Immature natural killer cell (primary cell): ENCODE data around the gene TNFRSF1A. TPM values are rescaled to one million over a fixed set of nuclear protein-coding genes. Genes with fewer than 3 reads are reported as not detected.
"Not testable (repeated sequence)": the region's sequence is repeated elsewhere in the genome, so short reads cannot be mapped to it uniquely, and the experiment has no call there.

Experiments used
- DNase-seq, 3 donors: peaks; one replicate each; pipeline ENCODE4 v3.0.0; 2022; ENCODE audit warnings: mixed read lengths in 1 of 3
- H3K27ac Mint-ChIP-seq, 6 donors: one replicate each; pipeline ENCODE4 v1.8.0; 2020; ENCODE audit warnings: mixed read lengths in 6 of 6, mild to moderate bottlenecking in 5 of 6, inconsistent platforms in 4 of 6, moderate library complexity in 3 of 6
- H3K27me3 Mint-ChIP-seq, 3 donors: one replicate each; pipeline ENCODE4 v1.8.0; 2020 to 2021; ENCODE audit warnings: low read depth in 3 of 3, mild to moderate bottlenecking in 3 of 3, mixed read lengths in 3 of 3, moderate library complexity in 3 of 3, inconsistent platforms in 1 of 3
- H3K36me3 Mint-ChIP-seq, 3 donors: one replicate each; pipeline ENCODE4 v1.8.0; 2020; ENCODE audit warnings: mixed read lengths in 3 of 3, inconsistent platforms in 2 of 3, mild to moderate bottlenecking in 2 of 3
- H3K4me1 Mint-ChIP-seq, 2 donors: one replicate each; pipeline ENCODE4 v1.8.0; 2020; ENCODE audit warnings: inconsistent platforms in 2 of 2, mild to moderate bottlenecking in 2 of 2, mixed read lengths in 2 of 2, moderate library complexity in 1 of 2
- H3K4me3 Mint-ChIP-seq, 5 donors: one replicate each; pipeline ENCODE4 v1.8.0; 2020; ENCODE audit warnings: mild to moderate bottlenecking in 5 of 5, mixed read lengths in 5 of 5, inconsistent platforms in 3 of 5, moderate library complexity in 3 of 5
- H3K9me3 Mint-ChIP-seq, 6 donors: one replicate each; pipeline ENCODE4 v1.8.0; 2020; ENCODE audit warnings: mild to moderate bottlenecking in 6 of 6, mixed read lengths in 6 of 6, inconsistent platforms in 4 of 6, moderate library complexity in 3 of 6
- polyA plus RNA-seq, 3 donors: library from polyadenylated mRNA; unstranded; fragments of 300-500 nt; fragmentation: Illumina TruSeq; gene quantifications; one replicate each; pipeline ENCODE4 v1.2.3, GENCODE V29; 2021

The TNFRSF1A gene
- polyA plus RNA-seq, 3 donors from 2014 or later: 37.7 to 89.0 (median 67.0) TPM

DNA sequence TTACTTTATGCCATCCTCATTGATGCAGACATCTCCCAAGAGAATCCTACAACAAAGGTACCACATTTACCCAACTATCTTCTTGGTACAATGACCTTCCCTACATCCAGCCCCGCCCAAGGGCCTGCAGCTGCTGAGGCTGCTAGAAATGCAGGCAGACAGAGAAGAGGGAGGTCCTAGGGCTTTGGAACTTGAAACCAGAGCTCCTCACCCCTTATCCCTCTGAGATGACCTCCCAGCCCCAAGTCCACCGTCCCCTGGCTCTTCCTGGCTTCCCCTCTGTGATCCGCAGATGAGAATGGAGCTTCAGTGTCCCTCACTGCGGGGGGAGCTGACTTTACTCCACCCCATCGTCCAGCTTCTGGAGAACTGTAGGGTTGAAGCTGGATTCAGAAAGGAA, 1.6 kb upstream of the TNFRSF1A start:
- Mint-ChIP-seq H3K4me3 (peak overlapping the region in 2 of 5 donors; percentile 31 to 40), H3K4me1 (peaks cover 47 to 51% of the 10 kb centered on the region in 2 donors), H3K27ac (peak overlapping the region in 1 of 6 donors; percentile 64), H3K36me3 (no peaks in the 10 kb centered on the region), H3K27me3 (peaks cover 0 to 7% (median 3%) of the 10 kb centered on the region in 3 donors), H3K9me3 (no peaks in the 10 kb centered on the region)
- DNase-seq: no peak

DNA sequence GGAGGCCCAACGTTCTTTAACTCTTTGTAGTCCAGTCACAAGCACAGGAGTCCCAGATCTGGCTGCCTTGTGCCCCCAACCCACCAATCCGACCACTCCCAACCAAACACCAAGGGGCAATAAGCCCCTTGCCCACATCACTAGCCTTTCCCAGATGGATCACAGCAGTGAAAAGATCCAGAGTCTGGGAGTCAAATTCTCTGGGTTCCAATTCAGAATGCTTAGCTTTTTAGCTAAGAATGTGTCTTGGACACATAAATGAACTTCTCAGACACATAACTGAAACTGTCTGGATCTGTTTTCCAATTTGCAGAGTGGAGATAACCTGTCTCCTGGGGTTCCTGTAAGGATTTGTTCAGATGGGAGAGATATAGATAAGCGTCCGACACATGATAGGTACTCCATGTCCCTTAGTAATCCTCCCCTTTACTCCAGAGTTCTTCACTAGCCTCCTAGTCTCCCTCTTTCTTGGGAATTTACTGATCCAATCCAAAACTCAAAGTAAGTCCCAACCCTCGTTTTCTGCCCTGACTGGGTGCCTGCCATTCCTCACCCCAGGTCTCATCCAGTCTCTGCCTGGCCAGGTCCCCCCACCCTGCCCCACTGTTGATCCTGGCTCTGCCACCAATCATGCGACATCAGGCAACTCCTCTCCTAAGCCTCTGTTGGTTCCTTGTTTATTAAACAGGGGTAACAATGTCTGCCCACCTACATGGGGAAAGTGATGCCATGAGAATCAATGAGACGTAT, 439 bp upstream of the TNFRSF1A start:
- Mint-ChIP-seq H3K36me3 (no peaks in the 10 kb centered on the region), H3K27ac (no peak overlapping the region), H3K4me3 (no peak overlapping the region), H3K9me3 (no peaks in the 10 kb centered on the region), H3K27me3 (peaks cover 3 to 8% (median 3%) of the 10 kb centered on the region in 3 donors), H3K4me1 (peaks cover 43 to 47% of the 10 kb centered on the region in 2 donors)
- DNase-seq: no peak

DNA sequence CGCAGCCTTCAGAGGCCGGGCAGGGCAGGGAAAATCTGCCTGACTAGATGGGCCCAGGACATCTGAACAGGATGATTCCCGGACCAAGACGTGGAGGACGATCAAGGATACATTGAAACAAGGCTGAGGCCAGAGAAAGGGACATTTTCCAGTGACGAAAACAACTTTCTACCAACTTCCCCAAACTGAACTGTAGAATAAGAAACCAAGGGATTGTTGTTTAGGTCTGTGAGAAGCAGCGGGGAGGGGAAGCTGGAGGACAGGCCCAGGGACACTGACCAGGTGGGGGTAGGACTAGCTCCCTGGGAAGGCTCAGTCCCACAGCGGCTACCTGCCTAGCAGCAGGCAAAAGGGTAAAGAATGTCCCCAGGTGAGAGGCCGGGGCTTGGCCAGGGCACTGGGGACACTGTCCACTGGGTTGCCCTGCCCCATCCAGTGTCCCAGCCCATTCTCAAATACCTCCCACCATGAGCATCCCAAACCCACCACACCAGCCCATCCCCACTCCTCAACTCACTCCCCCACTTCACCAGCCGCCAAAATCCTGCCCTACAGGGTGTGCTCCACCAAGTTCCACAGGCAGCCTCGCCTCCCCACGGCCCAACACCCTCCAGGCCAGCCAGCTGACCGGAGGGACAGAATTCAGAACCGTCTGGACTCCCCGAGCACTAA, 995 bp downstream of the TNFRSF1A start:
- peaks cover 32 to 33% of the 10 kb centered on the region in 2 donors for H3K4me1 Mint-ChIP-seq
- no peak for DNase-seq
- no peaks in the 10 kb centered on the region for H3K36me3 Mint-ChIP-seq
- H3K4me3 Mint-ChIP-seq: no peak overlapping the region
- no peaks in the 10 kb centered on the region for H3K9me3 Mint-ChIP-seq
- H3K27ac Mint-ChIP-seq: no peak overlapping the region
- H3K27me3 Mint-ChIP-seq: peaks cover 5 to 17% (median 6%) of the 10 kb centered on the region in 3 donors

DNA sequence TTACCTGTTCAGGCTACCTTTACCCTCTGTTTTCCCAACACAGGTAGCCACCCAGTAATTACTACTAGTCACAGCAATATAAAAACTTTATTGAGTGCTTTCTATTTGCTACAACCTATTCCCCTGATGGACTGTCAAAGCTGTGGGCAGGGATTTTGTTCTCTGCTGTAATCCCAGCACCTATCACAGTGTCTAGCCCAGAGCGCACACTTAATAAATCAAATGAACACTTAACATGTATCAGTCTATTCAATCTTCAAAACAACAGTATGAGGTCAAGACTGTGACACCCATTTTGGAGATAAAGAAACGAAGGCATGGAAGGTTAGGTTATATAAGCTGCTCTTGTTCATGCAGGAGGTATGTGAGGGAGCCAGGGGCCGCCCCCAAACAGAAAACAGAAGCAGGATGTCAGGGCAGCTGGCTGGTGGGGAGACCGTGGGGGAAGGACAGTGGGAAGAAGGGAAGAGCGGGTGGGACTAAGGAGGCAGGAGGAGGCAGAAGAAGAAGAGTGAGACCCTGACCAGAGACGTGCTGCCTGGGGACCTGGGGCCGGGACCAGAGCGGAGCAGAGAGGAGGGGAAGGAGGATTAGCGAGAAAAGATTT, 1.7 kb downstream of the TNFRSF1A start:
- Mint-ChIP-seq H3K9me3 (no peaks in the 10 kb centered on the region), H3K27me3 (peaks cover 8 to 21% (median 9%) of the 10 kb centered on the region in 3 donors), H3K36me3 (peaks cover 0 to 5% (median 0%) of the 10 kb centered on the region in 3 donors), H3K4me3 (no peak overlapping the region), H3K27ac (no peak overlapping the region), H3K4me1 (peaks cover 25 to 32% of the 10 kb centered on the region in 2 donors)
- DNase-seq: peak in 1 of 3 donors; percentile 37

DNA sequence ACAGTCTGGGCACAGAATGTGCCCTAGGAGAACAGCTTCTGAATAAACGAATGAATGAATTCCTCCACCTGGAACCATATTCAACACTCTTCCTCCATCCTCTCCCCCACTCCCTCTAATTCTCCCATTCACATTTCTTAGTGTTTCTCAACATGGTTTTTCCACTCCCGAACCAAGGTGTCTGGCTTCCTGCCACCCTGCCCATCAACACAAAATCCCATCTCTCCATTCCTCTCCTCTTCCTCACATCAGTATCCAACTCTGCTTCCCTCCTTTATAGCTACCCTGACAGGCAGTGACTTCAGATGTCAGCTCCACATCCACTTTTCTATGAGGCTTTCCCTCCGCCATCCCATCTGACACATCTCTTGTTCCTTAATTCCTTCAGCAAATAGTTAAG, 2.9 kb downstream of the TNFRSF1A start:
- H3K4me1 Mint-ChIP-seq: peaks cover 22 to 43% of the 10 kb centered on the region in 2 donors

DNA sequence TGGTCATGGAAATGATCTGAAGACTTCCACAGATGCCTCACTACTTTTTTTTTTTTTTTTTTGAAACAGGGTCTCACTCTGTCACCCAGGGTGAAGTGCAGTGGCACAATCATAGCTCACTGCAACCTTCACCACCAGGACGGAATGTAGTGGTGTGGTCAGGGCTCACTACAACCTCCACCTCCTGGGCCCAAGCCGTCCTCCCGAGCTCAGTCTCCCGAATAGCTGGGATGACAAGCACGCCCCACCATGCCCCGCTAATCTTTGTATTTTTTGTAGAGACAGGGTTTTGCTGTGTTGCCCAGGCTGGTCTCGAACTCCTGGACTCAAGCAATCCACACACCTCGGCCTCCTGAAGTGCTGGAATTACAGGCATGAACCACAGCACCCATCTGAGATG, 3.3 kb downstream of the TNFRSF1A start:
- peaks cover 20 to 44% of the 10 kb centered on the region in 2 donors for H3K4me1 Mint-ChIP-seq

More for the DNA sequence above, 2.9 kb downstream of the TNFRSF1A start:
- Mint-ChIP-seq H3K9me3 (no peaks in the 10 kb centered on the region), H3K27ac (no peak overlapping the region), H3K27me3 (peaks cover 8 to 20% (median 9%) of the 10 kb centered on the region in 3 donors), H3K4me3 (no peak overlapping the region), H3K36me3 (peaks cover 0 to 12% (median 3%) of the 10 kb centered on the region in 3 donors)
- DNase-seq: no peak

DNA sequence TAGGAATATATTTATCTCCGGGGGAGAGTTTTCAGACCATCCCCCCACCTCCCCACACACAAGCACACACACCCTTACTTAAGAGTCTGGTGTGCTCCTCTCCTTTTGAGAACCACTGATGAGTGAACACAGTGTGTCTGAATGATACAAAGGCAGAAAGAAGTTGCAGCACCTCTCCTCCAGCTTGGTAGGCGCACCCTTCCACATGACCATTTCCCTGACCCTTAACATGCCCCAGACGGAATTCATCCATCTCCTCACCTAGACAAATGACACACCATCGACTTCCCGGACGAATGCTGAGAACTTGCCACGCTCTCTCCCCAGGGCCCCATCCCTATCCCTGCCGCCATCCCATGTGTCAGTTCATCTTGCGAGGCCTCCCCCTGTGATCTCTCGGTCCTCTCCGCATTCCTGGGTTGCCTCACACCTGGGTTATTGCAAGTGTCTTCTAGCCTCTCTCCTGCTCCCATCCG, 3.9 kb downstream of the TNFRSF1A start:
- peaks cover 8 to 20% (median 9%) of the 10 kb centered on the region in 3 donors for H3K27me3 Mint-ChIP-seq
- peaks cover 14 to 44% of the 10 kb centered on the region in 2 donors for H3K4me1 Mint-ChIP-seq
- H3K9me3 Mint-ChIP-seq: no peaks in the 10 kb centered on the region
- no peak overlapping the region for H3K27ac Mint-ChIP-seq
- H3K4me3 Mint-ChIP-seq: no peak overlapping the region
- peaks cover 6 to 20% (median 10%) of the 10 kb centered on the region in 3 donors for H3K36me3 Mint-ChIP-seq
- DNase-seq: peak in 1 of 3 donors; percentile 31

More for the DNA sequence above, 3.3 kb downstream of the TNFRSF1A start:
- not testable (repeated sequence) for H3K9me3 Mint-ChIP-seq, H3K27ac Mint-ChIP-seq, H3K4me3 Mint-ChIP-seq, DNase-seq
- H3K27me3 Mint-ChIP-seq: peaks cover 8 to 20% (median 9%) of the 10 kb centered on the region in 3 donors
- H3K36me3 Mint-ChIP-seq: peaks cover 4 to 17% (median 8%) of the 10 kb centered on the region in 3 donors

DNA sequence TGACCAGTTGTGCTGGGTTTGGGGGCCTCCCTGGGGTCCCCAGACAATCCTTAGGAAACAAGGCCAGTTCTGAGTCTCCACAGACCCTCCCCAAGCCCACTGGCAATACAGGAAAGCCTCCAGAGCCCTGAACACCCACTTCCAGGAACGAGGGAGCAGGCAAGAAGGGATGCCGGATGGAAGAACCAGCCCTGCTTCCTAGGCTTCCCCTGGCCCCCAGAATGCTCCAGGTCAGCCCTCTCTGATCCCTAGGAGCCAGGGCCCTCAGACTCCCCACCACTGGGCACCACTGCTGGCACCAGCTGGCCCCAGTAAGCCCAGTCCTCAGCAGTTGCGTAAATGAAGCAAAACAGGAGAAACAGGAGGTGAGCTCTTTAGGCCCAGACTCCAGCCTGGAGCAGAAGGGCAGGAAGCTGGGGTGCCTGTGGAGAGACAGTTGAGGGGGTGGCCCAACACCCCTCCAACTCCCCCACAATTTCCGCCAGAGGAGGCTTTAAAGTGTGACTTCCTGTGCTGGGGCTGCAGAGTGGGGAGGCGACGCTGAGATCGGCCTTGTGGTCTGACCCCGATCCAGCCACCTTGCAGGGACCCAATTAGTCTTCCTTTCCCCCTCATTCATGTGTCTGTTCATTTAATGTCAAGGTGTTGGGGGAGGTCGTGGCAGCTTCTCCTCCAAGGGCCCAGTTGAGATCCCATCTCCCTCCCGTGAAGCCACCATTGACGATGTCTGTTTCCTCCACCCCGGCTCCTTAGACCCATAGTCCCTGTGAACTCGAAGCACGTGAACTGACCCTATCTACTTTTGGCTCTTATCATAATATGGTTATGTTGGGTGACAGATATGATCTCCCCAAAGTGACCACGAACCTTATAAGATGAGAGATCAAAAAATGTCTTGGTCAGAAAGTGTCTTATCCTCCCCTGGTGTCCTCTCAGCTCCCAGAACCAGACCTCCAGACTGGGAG, 4.7 kb downstream of the TNFRSF1A start:
- H3K4me1 Mint-ChIP-seq: peaks cover 6 to 44% of the 10 kb centered on the region in 2 donors
- peak; percentile 88 to 90 (median 90) for DNase-seq
- H3K27me3 Mint-ChIP-seq: peaks cover 8 to 18% (median 9%) of the 10 kb centered on the region in 3 donors
- H3K4me3 Mint-ChIP-seq: no peak overlapping the region
- no peak overlapping the region for H3K27ac Mint-ChIP-seq
- peaks cover 13 to 27% (median 17%) of the 10 kb centered on the region in 3 donors for H3K36me3 Mint-ChIP-seq
- no peaks in the 10 kb centered on the region for H3K9me3 Mint-ChIP-seq

DNA sequence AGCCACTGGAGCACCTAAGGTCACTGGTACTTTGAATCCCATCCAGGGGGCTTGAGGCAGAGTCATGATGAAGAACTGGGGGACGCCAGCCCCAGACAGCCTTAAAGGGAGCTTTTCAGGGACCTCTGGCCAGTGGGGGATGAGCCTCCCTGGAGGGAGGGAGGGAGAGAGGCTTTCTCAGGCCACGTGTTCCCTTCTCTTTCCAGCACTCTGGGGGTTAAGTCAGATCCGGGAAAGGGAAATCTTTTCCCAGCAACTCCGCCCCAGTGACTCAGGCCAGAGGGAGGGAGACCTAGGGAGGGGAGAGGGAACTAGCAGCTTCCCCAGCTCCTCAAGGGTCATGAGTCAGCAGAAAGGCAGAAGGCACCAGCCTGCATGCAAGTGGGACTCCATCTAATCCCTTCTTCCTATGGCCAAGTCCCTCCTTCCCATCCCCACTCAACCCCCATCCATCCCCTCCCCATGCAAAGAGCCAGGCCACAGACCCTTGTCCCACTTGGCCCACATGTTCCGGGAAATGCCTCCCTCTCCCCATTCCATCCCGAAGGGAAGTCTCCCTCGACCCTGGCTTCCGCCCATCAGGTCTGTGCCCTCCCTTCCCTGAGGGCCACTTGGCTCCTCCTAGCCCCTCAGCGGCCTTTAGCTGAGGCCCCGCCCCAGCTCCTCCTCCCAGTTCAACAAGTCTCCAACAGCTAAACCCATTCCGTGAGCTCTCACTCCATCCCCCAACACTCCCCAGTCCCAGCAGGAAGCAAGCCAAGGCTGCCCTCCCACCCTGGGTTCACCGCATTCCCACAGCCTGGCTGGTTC, 5.6 kb downstream of the TNFRSF1A start:
- H3K27ac Mint-ChIP-seq: no peak overlapping the region
- H3K9me3 Mint-ChIP-seq: no peaks in the 10 kb centered on the region
- DNase-seq: peak; percentile 59 to 66 (median 63)
- H3K4me3 Mint-ChIP-seq: no peak overlapping the region
- peaks cover 4 to 44% of the 10 kb centered on the region in 2 donors for H3K4me1 Mint-ChIP-seq
- H3K27me3 Mint-ChIP-seq: peaks cover 5 to 16% (median 9%) of the 10 kb centered on the region in 3 donors
- H3K36me3 Mint-ChIP-seq: peaks cover 16 to 30% (median 20%) of the 10 kb centered on the region in 3 donors

DNA sequence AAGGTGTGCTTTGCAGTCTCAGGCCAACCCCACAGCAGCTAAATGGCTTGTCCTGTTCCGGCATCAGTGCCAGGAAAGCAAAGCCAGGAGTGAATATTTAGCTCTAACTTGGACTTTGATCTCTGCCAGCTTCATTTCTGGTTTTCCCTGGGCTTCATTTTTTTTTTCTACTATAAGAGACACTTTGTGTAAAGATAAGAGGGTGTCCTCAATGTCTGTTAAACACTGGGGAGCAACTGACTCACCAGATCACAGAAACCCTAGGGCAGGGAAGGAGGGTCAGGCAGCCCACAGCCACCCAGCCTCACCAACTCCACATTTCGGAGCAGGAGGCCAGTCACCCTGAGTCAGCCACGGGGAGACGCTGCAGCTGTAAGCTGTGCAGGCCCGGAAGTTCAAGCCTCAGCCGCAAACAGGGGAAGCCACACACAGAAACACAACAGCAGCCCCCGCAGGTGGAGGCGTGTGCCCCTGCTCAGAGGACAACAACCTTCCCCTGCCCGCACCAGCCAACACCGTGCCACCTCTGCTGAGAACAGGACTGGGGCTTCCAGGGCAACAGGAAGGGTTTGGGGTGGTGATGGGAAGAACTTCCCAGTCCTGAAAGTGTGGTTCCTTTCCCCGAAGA, 6.3 kb downstream of the TNFRSF1A start:
- peak; percentile 89 to 91 (median 90) for DNase-seq
- peaks cover 17 to 35% (median 22%) of the 10 kb centered on the region in 3 donors for H3K36me3 Mint-ChIP-seq
- peaks cover 11 to 49% of the 10 kb centered on the region in 2 donors for H3K4me1 Mint-ChIP-seq
- no peak overlapping the region for H3K4me3 Mint-ChIP-seq
- H3K27me3 Mint-ChIP-seq: peaks cover 5 to 16% (median 9%) of the 10 kb centered on the region in 3 donors
- no peaks in the 10 kb centered on the region for H3K9me3 Mint-ChIP-seq
- no peak overlapping the region for H3K27ac Mint-ChIP-seq

DNA sequence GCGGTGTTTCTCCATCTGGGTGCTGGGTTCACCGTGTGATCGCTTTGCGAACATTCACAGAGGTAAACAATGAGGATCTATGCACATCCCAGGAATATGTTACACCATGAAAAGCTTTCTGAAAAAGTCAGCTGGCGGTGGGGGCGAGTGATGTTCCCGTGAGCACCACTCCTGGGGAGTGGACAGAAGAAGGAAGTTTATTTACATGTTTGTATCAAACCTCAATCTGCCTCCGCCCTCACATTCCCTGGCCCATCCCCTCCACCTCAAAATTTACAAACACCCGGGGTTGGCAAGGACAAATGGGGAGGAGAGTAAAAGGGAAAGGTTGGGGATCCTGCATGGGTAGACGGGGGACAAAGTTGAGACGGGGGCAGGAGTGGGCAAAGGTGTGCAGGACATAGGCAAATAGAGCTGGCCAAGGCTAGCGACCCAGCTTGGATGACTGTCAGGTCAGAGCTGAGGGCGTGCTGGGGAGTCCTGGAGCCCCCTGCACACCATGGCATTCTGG, 6.9 kb downstream of the TNFRSF1A start:
- Mint-ChIP-seq H3K4me3 (no peak overlapping the region), H3K27ac (no peak overlapping the region), H3K27me3 (peaks cover 5 to 16% (median 9%) of the 10 kb centered on the region in 3 donors), H3K9me3 (no peaks in the 10 kb centered on the region), H3K36me3 (peaks cover 17 to 37% (median 25%) of the 10 kb centered on the region in 3 donors), H3K4me1 (peaks cover 13 to 52% of the 10 kb centered on the region in 2 donors)
- DNase-seq: no peak
